SK-N-SH treated with all-trans-retinoic acid at 6 μM for 48 hours (cell line): Measurements from ENCODE around the gene LETMD1.

Source experiments
- ATAC-seq: fragments of 200-7000 bp; cut with Tn5 transposase; 3 replicates; pipeline ENCODE4 v1.9.1; 2020; ENCODE audit warnings: mild to moderate bottlenecking, moderate library complexity
- BACH2 ChIP-seq: fragments of 250-450 bp; sonication (Bioruptor Pico); IDR thresholded peaks from 2 replicates; pipeline ENCODE4 v1.9.0; 2021; ENCODE audit warnings: mild to moderate bottlenecking, borderline replicate concordance
- CREB5 ChIP-seq: fragments of 250-450 bp; sonication (Bioruptor Pico); IDR thresholded peaks from 2 replicates; pipeline ENCODE4 v1.5.1; 2020; ENCODE audit warnings: low read depth, mild to moderate bottlenecking, moderate library complexity
- CSDC2 ChIP-seq: fragments of 250-450 bp; sonication (Bioruptor Pico); IDR thresholded peaks from 2 replicates; pipeline ENCODE4 v1.5.0; 2020; ENCODE audit warnings: mild to moderate bottlenecking, moderate library complexity
- CSRNP3 ChIP-seq: fragments of 250-450 bp; sonication (Bioruptor Pico); IDR thresholded peaks from 2 replicates; pipeline ENCODE4 v1.5.1; 2021; ENCODE audit warnings: mild to moderate bottlenecking, moderate library complexity
- ESRRG ChIP-seq: fragments of 250-450 bp; sonication (Bioruptor Pico); IDR thresholded peaks from 2 replicates; pipeline ENCODE4 v1.6.1; 2021; ENCODE audit warnings: mild to moderate bottlenecking
- GLIS3 ChIP-seq: fragments of 250-450 bp; sonication (Bioruptor Pico); IDR thresholded peaks from 2 replicates; pipeline ENCODE4 v1.5.0; 2020; ENCODE audit warnings: mild to moderate bottlenecking, moderate library complexity
- ISL1 ChIP-seq: fragments of 250-450 bp; sonication (Bioruptor Pico); IDR thresholded peaks from 2 replicates; pipeline ENCODE4 v2.1.2; 2022; ENCODE audit warnings: mild to moderate bottlenecking, moderate library complexity
- OSR1 ChIP-seq: fragments of 250-450 bp; sonication (Bioruptor Pico); IDR thresholded peaks from 2 replicates; pipeline ENCODE4 v1.8.0; 2022; ENCODE audit warnings: moderate library complexity, mild to moderate bottlenecking, inconsistent platforms
- PATZ1 ChIP-seq: fragments of 250-450 bp; sonication (Bioruptor Pico); IDR thresholded peaks from 2 replicates; pipeline ENCODE4 v1.8.0; 2020; ENCODE audit warnings: mild to moderate bottlenecking, moderate library complexity, borderline replicate concordance
- POU6F1 ChIP-seq: fragments of 250-450 bp; sonication (Bioruptor Pico); IDR thresholded peaks from 2 replicates; pipeline ENCODE4 v1.8.0; 2021; ENCODE audit warnings: low read depth, mild to moderate bottlenecking, moderate library complexity, borderline replicate concordance
- PPARA ChIP-seq: fragments of 250-450 bp; sonication (Bioruptor Pico); IDR thresholded peaks from 2 replicates; pipeline ENCODE4 v1.5.0; 2020; ENCODE audit warnings: mild to moderate bottlenecking, borderline replicate concordance
- RARB ChIP-seq: fragments of 250-450 bp; sonication (Bioruptor Pico); IDR thresholded peaks from 2 replicates; pipeline ENCODE4 v1.8.0; 2021; ENCODE audit warnings: mild to moderate bottlenecking, moderate library complexity
- SNAI2 ChIP-seq: fragments of 250-450 bp; sonication (Bioruptor Pico); IDR thresholded peaks from 2 replicates; pipeline ENCODE4 v1.5.0; 2020; ENCODE audit warnings: mild to moderate bottlenecking, moderate library complexity
- TCF4 ChIP-seq: fragments of 250-450 bp; sonication (Bioruptor Pico); IDR thresholded peaks from 2 replicates; pipeline ENCODE4 v1.8.0; 2021; ENCODE audit warnings: mild to moderate bottlenecking, moderate library complexity, borderline replicate concordance
- TOX ChIP-seq: fragments of 250-450 bp; sonication (Bioruptor Pico); IDR thresholded peaks from 2 replicates; pipeline ENCODE4 v1.8.0; 2021; ENCODE audit warnings: mild to moderate bottlenecking, moderate library complexity, borderline replicate concordance
- TSHZ2 ChIP-seq: fragments of 250-450 bp; sonication (Bioruptor Pico); IDR thresholded peaks from 2 replicates; pipeline ENCODE4 v1.5.0; 2020; ENCODE audit warnings: mild to moderate bottlenecking, moderate library complexity
- ZC3H10 ChIP-seq: fragments of 250-450 bp; sonication (Bioruptor Pico); IDR thresholded peaks from 2 replicates; pipeline ENCODE4 v1.5.1; 2021; ENCODE audit warnings: mild to moderate bottlenecking, moderate library complexity
- ZFP3 ChIP-seq: fragments of 250-450 bp; sonication (Bioruptor Pico); IDR thresholded peaks from 2 replicates; pipeline ENCODE4 v1.5.0; 2020; ENCODE audit warnings: mild to moderate bottlenecking, moderate library complexity
- ZFP30 ChIP-seq: fragments of 450-650 bp; formaldehyde crosslinking; IDR thresholded peaks from 2 replicates; pipeline ENCODE4 v1.5.0; 2022; ENCODE audit warnings: mild to moderate bottlenecking, moderate library complexity
- ZNF565 ChIP-seq: fragments of 450-650 bp; formaldehyde crosslinking; conservative IDR thresholded peaks from 2 replicates; pipeline ENCODE4 v1.5.0; 2020; ENCODE audit warnings: low read depth, mild to moderate bottlenecking, moderate library complexity
- ZNF70 ChIP-seq: fragments of 450-650 bp; formaldehyde crosslinking; IDR thresholded peaks from 2 replicates; pipeline ENCODE4 v1.5.0; 2020; ENCODE audit warnings: mild to moderate bottlenecking, moderate library complexity
- ZNF8 ChIP-seq: fragments of 450-650 bp; formaldehyde crosslinking; IDR thresholded peaks from 2 replicates; pipeline ENCODE4 v1.5.0; 2020; ENCODE audit warnings: mild to moderate bottlenecking, moderate library complexity

Gene LETMD1

GRCh38 chr12:51059086-51059485, 11.0 kb downstream of the LETMD1 start:
- ATAC-seq: no peak
- no peak for TF ChIP-seq TCF4 (CRISPR knock-in tag)
- no peak for TF ChIP-seq RARB (CRISPR knock-in tag)
- no peak for TF ChIP-seq OSR1 (CRISPR knock-in tag)
- no peak for TF ChIP-seq BACH2
- no peak for TF ChIP-seq TOX (CRISPR knock-in tag)
- no peak for TF ChIP-seq PPARA (CRISPR knock-in tag)
- no peak for TF ChIP-seq PATZ1 (CRISPR knock-in tag)
- no peak for TF ChIP-seq CREB5 (CRISPR knock-in tag)
- no peak for TF ChIP-seq ZNF8 (CRISPR knock-in tag)
- no peak for TF ChIP-seq ZNF70
- TF ChIP-seq ESRRG (CRISPR knock-in tag): no peak
- TF ChIP-seq ZC3H10 (CRISPR knock-in tag): no peak
- TF ChIP-seq TSHZ2 (CRISPR knock-in tag): no peak
- TF ChIP-seq GLIS3: no peak
- TF ChIP-seq, all 23 proteins: peak for 0

- TF ChIP-seq ZFP3 (CRISPR knock-in tag) (no peak), ISL1 (CRISPR knock-in tag) (no peak), RARB (CRISPR knock-in tag) (no peak), TCF4 (CRISPR knock-in tag) (no peak), PATZ1 (CRISPR knock-in tag) (no peak), ZFP30 (CRISPR knock-in tag) (no peak), ESRRG (CRISPR knock-in tag) (no peak), ZNF565 (CRISPR knock-in tag) (no peak), ZC3H10 (CRISPR knock-in tag) (no peak), CSDC2 (CRISPR knock-in tag) (no peak), BACH2 (no peak), OSR1 (CRISPR knock-in tag) (no peak), POU6F1 (no peak), CSRNP3 (no peak), TOX (CRISPR knock-in tag) (no peak), GLIS3 (no peak), CREB5 (CRISPR knock-in tag) (no peak), SNAI2 (CRISPR knock-in tag) (no peak), TSHZ2 (CRISPR knock-in tag) (no peak), PPARA (CRISPR knock-in tag) (no peak)
- ATAC-seq: no peak
Measured at GRCh38 chr12:51062631-51063397, 14.7 kb downstream of the LETMD1 start.
